ENCODE data around the gene PYM1.

GRCh38 chr12:55933169-55933798, 5.6 kb upstream of the PYM1 start:
- TF ChIP-seq CTCF (IDR thresholded peaks at IDR 0.05) (no peak), POLR2A (IDR thresholded peaks at IDR 0.05; ENCODE audit: low read depth) (no peak), EP300 (IDR thresholded peaks at IDR 0.05) (no peak), POLR2AphosphoS5 (IDR thresholded peaks at IDR 0.05) (peak; percentile 18 to 26)
